HepG2 (cell line): ENCODE results near the gene COPZ2. TPM values are rescaled to one million over a fixed set of nuclear protein-coding genes. Genes with fewer than 3 reads are reported as not detected.

ENCODE experiments used
- PHF20 ChIP-seq: sonication (generic); formaldehyde crosslinking; IDR thresholded peaks from 2 replicates; pipeline ENCODE4 v1.5.0; 2020; ENCODE audit warnings: mild to moderate bottlenecking, missing genetic modification reagents
- SP1 ChIP-seq, 2 experiments: fragments of 450-650 bp in 1 of 2; sonication (generic) in 1 of 2; formaldehyde crosslinking in 1 of 2; IDR thresholded peaks; 2 replicates each; pipeline versions ENCODE4 v1.4.0 to v1.6.1; 2016 to 2020; ENCODE audit warnings: missing genetic modification reagents in 1 of 2
- ZNF263 ChIP-seq: sonication (generic); formaldehyde crosslinking; IDR thresholded peaks from 2 replicates; pipeline ENCODE4 v1.4.0; 2020; ENCODE audit warnings: missing genetic modification reagents
- ZNF558 ChIP-seq: sonication (generic); formaldehyde crosslinking; IDR thresholded peaks from 2 replicates; pipeline ENCODE4 v1.9.0; 2022; ENCODE audit warnings: mild to moderate bottlenecking, missing genetic modification reagents, borderline replicate concordance
- ZNF83 ChIP-seq: sonication (generic); formaldehyde crosslinking; IDR thresholded peaks from 2 replicates; pipeline ENCODE4 v1.4.0; 2020; ENCODE audit warnings: missing genetic modification reagents, mild to moderate bottlenecking, borderline replicate concordance
- polyA plus RNA-seq, 8 experiments: library from polyadenylated mRNA; depleted of rRNA in 3 of 8; stranded (reverse) in 7 of 8; unstranded in 1 of 8; fragments of >200 nt; fragmentation: Illumina TruSeq in 4 of 8; extraction: Trizol in 4 of 8; gene quantifications; 2 replicates each; pipeline versions ENCODE4 v1.2.1 to v1.2.3, GENCODE V29; 2011 to 2016; ENCODE audit warnings: low read depth in 4 of 8, missing spikeins in 1 of 8, mixed read lengths in 1 of 8; ENCODE audit not compliant: insufficient read depth in 1 of 8
- total RNA-seq, 5 experiments: library from RNA; depleted of rRNA; stranded (reverse); fragments of >200 nt; fragmentation: Illumina TruSeq; extraction: Trizol; gene quantifications; 2 replicates each; pipeline ENCODE4 v1.2.3, GENCODE V29; 2016; ENCODE audit warnings: low read depth in 1 of 5
- TF ChIP-seq, protein P1 (sequence below): sonication (generic); formaldehyde crosslinking; IDR thresholded peaks from 2 replicates; pipeline ENCODE4 v1.4.0; 2020; ENCODE audit warnings: missing genetic modification reagents
- TF ChIP-seq, protein P2 (sequence below): sonication (generic); formaldehyde crosslinking; conservative IDR thresholded peaks from 2 replicates; pipeline ENCODE4 v1.4.0; 2020; ENCODE audit warnings: missing genetic modification reagents

Gene COPZ2
- total and polyA plus RNA-seq, 2 of the 13 experiments (the other 11 are each of a cell fraction or from before 2014, with no cell fraction given) = 0.61 to 1.5 TPM

- TF ChIP-seq, protein P1, sequence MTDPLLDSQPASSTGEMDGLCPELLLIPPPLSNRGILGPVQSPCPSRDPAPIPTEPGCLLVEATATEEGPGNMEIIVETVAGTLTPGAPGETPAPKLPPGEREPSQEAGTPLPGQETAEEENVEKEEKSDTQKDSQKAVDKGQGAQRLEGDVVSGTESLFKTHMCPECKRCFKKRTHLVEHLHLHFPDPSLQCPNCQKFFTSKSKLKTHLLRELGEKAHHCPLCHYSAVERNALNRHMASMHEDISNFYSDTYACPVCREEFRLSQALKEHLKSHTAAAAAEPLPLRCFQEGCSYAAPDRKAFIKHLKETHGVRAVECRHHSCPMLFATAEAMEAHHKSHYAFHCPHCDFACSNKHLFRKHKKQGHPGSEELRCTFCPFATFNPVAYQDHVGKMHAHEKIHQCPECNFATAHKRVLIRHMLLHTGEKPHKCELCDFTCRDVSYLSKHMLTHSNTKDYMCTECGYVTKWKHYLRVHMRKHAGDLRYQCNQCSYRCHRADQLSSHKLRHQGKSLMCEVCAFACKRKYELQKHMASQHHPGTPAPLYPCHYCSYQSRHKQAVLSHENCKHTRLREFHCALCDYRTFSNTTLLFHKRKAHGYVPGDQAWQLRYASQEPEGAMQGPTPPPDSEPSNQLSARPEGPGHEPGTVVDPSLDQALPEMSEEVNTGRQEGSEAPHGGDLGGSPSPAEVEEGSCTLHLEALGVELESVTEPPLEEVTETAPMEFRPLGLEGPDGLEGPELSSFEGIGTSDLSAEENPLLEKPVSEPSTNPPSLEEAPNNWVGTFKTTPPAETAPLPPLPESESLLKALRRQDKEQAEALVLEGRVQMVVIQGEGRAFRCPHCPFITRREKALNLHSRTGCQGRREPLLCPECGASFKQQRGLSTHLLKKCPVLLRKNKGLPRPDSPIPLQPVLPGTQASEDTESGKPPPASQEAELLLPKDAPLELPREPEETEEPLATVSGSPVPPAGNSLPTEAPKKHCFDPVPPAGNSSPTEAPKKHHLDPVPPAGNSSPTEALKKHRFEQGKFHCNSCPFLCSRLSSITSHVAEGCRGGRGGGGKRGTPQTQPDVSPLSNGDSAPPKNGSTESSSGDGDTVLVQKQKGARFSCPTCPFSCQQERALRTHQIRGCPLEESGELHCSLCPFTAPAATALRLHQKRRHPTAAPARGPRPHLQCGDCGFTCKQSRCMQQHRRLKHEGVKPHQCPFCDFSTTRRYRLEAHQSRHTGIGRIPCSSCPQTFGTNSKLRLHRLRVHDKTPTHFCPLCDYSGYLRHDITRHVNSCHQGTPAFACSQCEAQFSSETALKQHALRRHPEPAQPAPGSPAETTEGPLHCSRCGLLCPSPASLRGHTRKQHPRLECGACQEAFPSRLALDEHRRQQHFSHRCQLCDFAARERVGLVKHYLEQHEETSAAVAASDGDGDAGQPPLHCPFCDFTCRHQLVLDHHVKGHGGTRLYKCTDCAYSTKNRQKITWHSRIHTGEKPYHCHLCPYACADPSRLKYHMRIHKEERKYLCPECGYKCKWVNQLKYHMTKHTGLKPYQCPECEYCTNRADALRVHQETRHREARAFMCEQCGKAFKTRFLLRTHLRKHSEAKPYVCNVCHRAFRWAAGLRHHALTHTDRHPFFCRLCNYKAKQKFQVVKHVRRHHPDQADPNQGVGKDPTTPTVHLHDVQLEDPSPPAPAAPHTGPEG (CRISPR knock-in tag) = no peak
- TF ChIP-seq ZNF83 (CRISPR knock-in tag) (no peak; the same call in 1 of the 2 replicates), ZNF263 (no peak), ZNF558 (no peak), PHF20 (CRISPR knock-in tag) (0 out of 2 replicates have a peak, but pooled peaks have one; percentile 46), SP1 (IDR thresholded peaks at IDR 0.05) (no peak), SP1 (CRISPR knock-in tag; IDR thresholded peaks at IDR 0.05) (peak; percentile 43; the same call in 1 of the 2 replicates)
- TF ChIP-seq, protein P2, sequence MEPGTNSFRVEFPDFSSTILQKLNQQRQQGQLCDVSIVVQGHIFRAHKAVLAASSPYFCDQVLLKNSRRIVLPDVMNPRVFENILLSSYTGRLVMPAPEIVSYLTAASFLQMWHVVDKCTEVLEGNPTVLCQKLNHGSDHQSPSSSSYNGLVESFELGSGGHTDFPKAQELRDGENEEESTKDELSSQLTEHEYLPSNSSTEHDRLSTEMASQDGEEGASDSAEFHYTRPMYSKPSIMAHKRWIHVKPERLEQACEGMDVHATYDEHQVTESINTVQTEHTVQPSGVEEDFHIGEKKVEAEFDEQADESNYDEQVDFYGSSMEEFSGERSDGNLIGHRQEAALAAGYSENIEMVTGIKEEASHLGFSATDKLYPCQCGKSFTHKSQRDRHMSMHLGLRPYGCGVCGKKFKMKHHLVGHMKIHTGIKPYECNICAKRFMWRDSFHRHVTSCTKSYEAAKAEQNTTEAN (CRISPR knock-in tag) = peak; percentile 27; the same call in 1 of the 2 replicates
Measured at GRCh38 chr17:48037036-48037837, at the start of gene COPZ2 (continued).
